NOMO-1 treated with dmso at 0.1 percent for 144 hours (cell line): Measurements from ENCODE around the gene SNX8.

Experiments
- DNase-seq: peaks from one replicate; lab custom pipeline; 2025; ENCODE audit not compliant: unreplicated experiment; lab: John Stamatoyannopoulos, UW

Gene SNX8

GRCh38 chr7:2247141-2247995 lies 66.9 kb downstream of the SNX8 start:
- no peak for DNase-seq

- DNase-seq: no peak
Measured at GRCh38 chr7:2245883-2246675, 68.2 kb downstream of the SNX8 start.

- DNase-seq: no peak
Measured at GRCh38 chr7:2244404-2244995, 69.7 kb downstream of the SNX8 start.

GRCh38 chr7:2243458-2243857 lies 70.8 kb downstream of the SNX8 start:
- DNase-seq: no peak

GRCh38 chr7:2242541-2243429 lies 71.5 kb downstream of the SNX8 start:
- peak; percentile 30 for DNase-seq

GRCh38 chr7:2241580-2242540 lies 72.4 kb downstream of the SNX8 start, which contains the start of the genes MRM2 and NUDT1:
TSS of gene MRM2 (minus strand) at chr7:2242205. CDS start at chr7:2242169, 36 bp downstream.
TSS of gene NUDT1 (plus strand) at chr7:2242226. CDS start at chr7:2244575, 2,349 bp downstream.
- peak; percentile 53 for DNase-seq

- DNase-seq: no peak
Measured at GRCh38 chr7:2239242-2239641, 75.0 kb downstream of the SNX8 start.

- peak; percentile 97 for DNase-seq
Measured at GRCh38 chr7:2237109-2237602, 77.1 kb downstream of the SNX8 start.

- DNase-seq: no peak
Measured at GRCh38 chr7:2233926-2234325, 80.3 kb downstream of the SNX8 start.

- peak; percentile 71 for DNase-seq
Measured at GRCh38 chr7:2232766-2233520, 81.3 kb downstream of the SNX8 start, which contains the start of gene MAD1L1. TSS of gene MAD1L1 (minus strand) at chr7:2232945. CDS start at chr7:2230133, 2,812 bp downstream.

GRCh38 chr7:2231992-2232765 lies 82.1 kb downstream of the SNX8 start:
- no peak for DNase-seq

GRCh38 chr7:2230882-2231281 lies 83.4 kb downstream of the SNX8 start:
- no peak for DNase-seq

GRCh38 chr7:2230226-2230625 lies 84.0 kb downstream of the SNX8 start:
- no peak for DNase-seq

GRCh38 chr7:2229467-2229866 lies 84.8 kb downstream of the SNX8 start:
- DNase-seq: no peak

- no peak for DNase-seq
Measured at GRCh38 chr7:2228921-2229320, 85.3 kb downstream of the SNX8 start.

GRCh38 chr7:2227699-2228098 lies 86.5 kb downstream of the SNX8 start:
- DNase-seq: no peak

GRCh38 chr7:2225830-2226229 lies 88.4 kb downstream of the SNX8 start:
- DNase-seq: no peak

GRCh38 chr7:2225336-2225735 lies 88.9 kb downstream of the SNX8 start:
- DNase-seq: no peak
